ENCODE results near the gene MUC20.
"Not testable (repeated sequence)": the region's sequence is repeated elsewhere in the genome, so short reads cannot be mapped to it uniquely, and the experiment has no call there.

Gene MUC20

GRCh38 chr3:195770841-195771645, 50.3 kb downstream of the MUC20 start:
- not testable (repeated sequence) for DNase-seq (ENCODE audit: low spot score)

- no peak for DNase-seq (ENCODE audit: low spot score)
These were observed 51.0 kb downstream of the MUC20 start for GRCh38 chr3:195771646-195772300.

DNA sequence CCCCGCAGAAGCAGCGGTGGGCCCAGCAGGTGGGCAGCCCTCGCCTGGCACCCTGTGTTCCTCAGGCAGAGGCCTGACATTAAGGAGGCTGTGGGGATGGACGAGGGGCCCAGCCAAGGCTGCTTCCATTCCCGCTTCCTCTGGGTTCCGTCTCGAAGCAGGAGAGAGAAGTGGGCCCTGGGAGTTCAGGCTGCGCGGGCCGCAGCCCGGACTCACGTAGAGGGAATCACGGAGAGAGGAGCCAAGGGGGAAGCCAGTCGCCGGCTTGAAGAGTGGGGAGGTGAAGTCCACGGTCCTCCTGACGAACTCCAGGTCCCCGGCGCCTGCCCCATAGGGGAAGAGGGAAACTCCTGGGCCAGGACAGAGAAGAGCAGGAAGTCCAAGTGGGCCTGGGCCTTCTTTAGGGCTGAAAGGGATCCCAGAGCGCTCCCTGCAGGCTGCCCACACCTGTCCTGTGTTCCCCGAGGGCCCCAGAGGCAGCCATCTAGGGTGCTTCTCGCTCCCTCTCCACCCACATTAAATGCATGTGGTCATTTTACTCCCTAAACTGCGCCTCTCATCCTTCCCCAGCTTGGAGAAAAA, 53.3 kb downstream of the MUC20 start:
- no peak for DNase-seq (ENCODE audit: low spot score)

DNA sequence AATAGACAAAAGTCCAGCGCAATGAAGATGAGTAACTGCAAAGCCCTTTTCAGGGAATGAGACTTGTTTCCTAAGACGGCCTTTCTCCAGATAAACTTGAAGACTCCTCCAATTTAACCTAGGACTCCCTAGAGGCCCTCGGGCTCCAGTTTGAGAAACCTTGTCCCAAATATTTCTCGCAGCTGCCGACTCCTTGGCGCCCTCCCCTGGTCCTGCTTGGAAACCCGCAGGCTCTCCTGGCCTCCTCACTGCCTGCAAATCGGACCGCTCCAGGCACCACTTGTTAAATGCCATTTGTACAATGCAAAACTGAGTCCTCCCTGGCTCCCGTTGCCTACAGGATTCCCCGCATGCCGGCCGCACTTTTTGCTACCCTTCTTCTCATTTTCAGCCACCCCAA, 54.1 kb downstream of the MUC20 start:
- DNase-seq (ENCODE audit: low spot score): no peak

- DNase-seq (ENCODE audit: low spot score): no peak
These were observed 57.2 kb downstream of the MUC20 start for GRCh38 chr3:195777975-195778374.

GRCh38 chr3:195781236-195781635, 60.5 kb downstream of the MUC20 start:
- DNase-seq (ENCODE audit: low spot score): not testable (repeated sequence)
